Inflammatory macrophage treated with lipopolysaccharide for 1 hour (primary cell): Measurements from ENCODE around the gene PPP1R12C.
"Not testable (repeated sequence)": the region's sequence is repeated elsewhere in the genome, so short reads cannot be mapped to it uniquely, and the experiment has no call there.

ENCODE experiments used
- DNase-seq, 2 donors: peaks; one replicate each; pipeline ENCODE4 v3.0.0-alpha.2; 2020 to 2022

PPP1R12C gene

GRCh38 chr19:55109527-55110291, 7.7 kb downstream of the PPP1R12C start:
- DNase-seq: no peak

GRCh38 chr19:55107252-55107651, 10.2 kb downstream of the PPP1R12C start:
- not testable (repeated sequence) for DNase-seq

- DNase-seq: no peak
Measured at GRCh38 chr19:55106591-55106990, 10.8 kb downstream of the PPP1R12C start.

GRCh38 chr19:55105237-55105636, 12.2 kb downstream of the PPP1R12C start:
- DNase-seq: no peak

- DNase-seq: no peak
Measured at GRCh38 chr19:55103190-55103589, 14.2 kb downstream of the PPP1R12C start.

GRCh38 chr19:55101261-55101660, 16.2 kb downstream of the PPP1R12C start:
- no peak for DNase-seq

- DNase-seq: peak in 1 of 2 donors; percentile 43
Measured at GRCh38 chr19:55099557-55100506, 17.6 kb downstream of the PPP1R12C start.

- DNase-seq: peak in 1 of 2 donors; percentile 60
Measured at GRCh38 chr19:55098716-55099556, 18.5 kb downstream of the PPP1R12C start.

- DNase-seq: peak; percentile 89 to 90
Measured at GRCh38 chr19:55097864-55098715, 19.3 kb downstream of the PPP1R12C start.

GRCh38 chr19:55096061-55096701, 21.3 kb downstream of the PPP1R12C start:
- DNase-seq: no peak

- DNase-seq: no peak
Measured at GRCh38 chr19:55095260-55096060, 22.0 kb downstream of the PPP1R12C start.

- DNase-seq: no peak
Measured at GRCh38 chr19:55094456-55095259, 22.8 kb downstream of the PPP1R12C start.

- no peak for DNase-seq
Measured at GRCh38 chr19:55092423-55093318, 24.8 kb downstream of the PPP1R12C start.

GRCh38 chr19:55091955-55092354, 25.5 kb downstream of the PPP1R12C start:
- DNase-seq: no peak

- no peak for DNase-seq
Measured at GRCh38 chr19:55091126-55091910, 26.1 kb downstream of the PPP1R12C start.

- no peak for DNase-seq
Measured at GRCh38 chr19:55090564-55090963, 26.9 kb downstream of the PPP1R12C start.

GRCh38 chr19:55089342-55089944, 28.0 kb downstream of the PPP1R12C start:
- DNase-seq: no peak
